GM12878 (cell line): Measurements from ENCODE around the gene TMEM131L. TPM values are rescaled to one million over a fixed set of nuclear protein-coding genes. Genes with fewer than 3 reads are reported as not detected.

Experiments used
- ATAC-seq: fragments of 200-7000 bp; cut with Tn5 transposase; 3 replicates; pipeline ENCODE4 v1.9.1; 2020; ENCODE audit warnings: mild to moderate bottlenecking, moderate library complexity
- BruUV-seq: library from RNA; stranded (reverse); fragments of 400-500 nt; replicated peaks from 2 replicates; lab custom pipeline; 2021; lab: Mats Ljungman, UMichigan
- CTCF ChIA-PET: fragments of 300-600 bp; sonication (Branson Sonifier 250); formaldehyde crosslinking; extraction: SDS; loops from one replicate; lab custom pipeline; 2021; ENCODE audit warnings: inconsistent platforms; lab: Yijun Ruan, JAX
- POLR2A ChIA-PET: fragments of 350-600 bp; formaldehyde crosslinking; extraction: SDS; loops from one replicate; lab custom pipeline; 2021; ENCODE audit warnings: inconsistent platforms; lab: Charles Lee
- RAD21 ChIA-PET: fragments of 300-600 bp; sonication (Branson Sonifier 250); formaldehyde crosslinking; loops from one replicate; lab custom pipeline; 2023; ENCODE audit warnings: antibody characterized with exemption; ENCODE audit not compliant: unreplicated experiment; lab: Charles Lee
- SMC1A ChIA-PET: fragments of 300-600 bp; sonication (Branson Sonifier 250); formaldehyde crosslinking; loops from one replicate; lab custom pipeline; 2023; ENCODE audit not compliant: unreplicated experiment, uncharacterized antibody; lab: Charles Lee
- DNase-seq: peaks from one replicate; pipeline ENCODE4 v3.0.0-alpha.2; 2011; ENCODE audit warnings: low read depth, low spot score
- FAIRE-seq: peaks from 3 replicates; lab custom pipeline; 2011; peaks lifted over from hg19 to GRCh38; lab: Jason Lieb, UNC
- H2AFZ ChIP-seq: 2 replicates; pipeline ENCODE4 v1.6.0; 2011; ENCODE audit warnings: low read depth, low read length, control low read depth; ENCODE audit not compliant: control insufficient read depth
- H3K27ac ChIP-seq: 2 replicates; pipeline ENCODE4 v1.5.1; 2011; ENCODE audit warnings: control low read depth; ENCODE audit not compliant: control insufficient read depth, insufficient read depth
- H3K27me3 ChIP-seq, 2 experiments: replicated peaks in 1 of 2; 2 replicates each; pipeline versions ENCODE4 v1.6.0 to v1.6.1; 2011; ENCODE audit warnings: low read length in 1 of 2; ENCODE audit not compliant: control insufficient read depth in 2 of 2, insufficient read depth in 2 of 2
- H3K36me3 ChIP-seq, 2 experiments: 2 replicates each; pipeline ENCODE4 v1.5.1; 2011; ENCODE audit warnings: low read length in 1 of 2; ENCODE audit not compliant: control insufficient read depth in 2 of 2, insufficient read depth in 2 of 2
- H3K4me1 ChIP-seq: 2 replicates; pipeline ENCODE4 v1.6.1; 2011; ENCODE audit warnings: mild to moderate bottlenecking, low read length, moderate library complexity, mixed read lengths; ENCODE audit not compliant: control insufficient read depth, insufficient read depth
- H3K4me2 ChIP-seq: 2 replicates; pipeline ENCODE4 v1.6.0; 2011; ENCODE audit warnings: control low read depth; ENCODE audit not compliant: control insufficient read depth, insufficient read depth
- H3K4me3 ChIP-seq: fragments of 200-600 bp; sonication (generic); 2 replicates; pipeline ENCODE4 v1.5.1; 2016
- H3K79me2 ChIP-seq: 2 replicates; pipeline ENCODE4 v1.6.0; 2011; ENCODE audit warnings: low read length; ENCODE audit not compliant: control insufficient read depth, insufficient read depth
- H3K9ac ChIP-seq: 2 replicates; pipeline ENCODE4 v1.8.0; 2011; ENCODE audit warnings: low read length, control low read depth, mixed read lengths; ENCODE audit not compliant: control insufficient read depth, insufficient read depth
- H3K9me3 ChIP-seq: replicated peaks from 3 replicates; pipeline ENCODE4 v1.5.1; 2011; ENCODE audit warnings: mild to moderate bottlenecking, low read length; ENCODE audit not compliant: control insufficient read depth, insufficient read depth
- H4K20me1 ChIP-seq: 2 replicates; pipeline ENCODE4 v1.6.0; 2011; ENCODE audit not compliant: control insufficient read depth, insufficient read depth
- CEBPB ChIP-seq, 2 experiments: fragments of 150-350 bp in 1 of 2; IDR thresholded peaks; 2 replicates each; pipeline ENCODE4 v1.6.1; 2012 to 2014; ENCODE audit warnings: low read depth in 2 of 2, low read length in 2 of 2, borderline replicate concordance in 1 of 2, inconsistent platforms in 1 of 2
- DPF2 ChIP-seq: fragments of 450-650 bp; IDR thresholded peaks from 2 replicates; pipeline ENCODE4 v1.6.1; 2017; ENCODE audit warnings: mild to moderate bottlenecking
- IRF4 ChIP-seq: IDR thresholded peaks from 2 replicates; pipeline ENCODE4 v1.6.1; 2011; ENCODE audit warnings: low read depth, low read length
- KAT2A ChIP-seq: conservative IDR thresholded peaks from 2 replicates; pipeline ENCODE4 v1.6.1; 2011; ENCODE audit warnings: low read depth, low read length; ENCODE audit not compliant: control insufficient read depth
- KLF5 ChIP-seq: fragments of 450-650 bp; IDR thresholded peaks from 2 replicates; pipeline ENCODE4 v1.6.1; 2014; ENCODE audit warnings: mild to moderate bottlenecking; ENCODE audit not compliant: partially characterized antibody
- MTA3 ChIP-seq: IDR thresholded peaks from 2 replicates; pipeline ENCODE4 v1.6.1; 2012; ENCODE audit warnings: low read length, inconsistent platforms, borderline replicate concordance
- NBN ChIP-seq: fragments of 450-650 bp; IDR thresholded peaks from 2 replicates; pipeline ENCODE4 v1.6.1; 2016
- NRF1 ChIP-seq: conservative IDR thresholded peaks from 2 replicates; pipeline ENCODE4 v1.6.1; 2011; ENCODE audit warnings: mild to moderate bottlenecking, low read depth, low read length, improper control_type of control experiment
- RAD51 ChIP-seq: fragments of 450-650 bp; IDR thresholded peaks from 2 replicates; pipeline ENCODE4 v1.6.1; 2016; ENCODE audit warnings: moderate library complexity, mild to moderate bottlenecking, inconsistent platforms
- SMC3 ChIP-seq: IDR thresholded peaks from 2 replicates; pipeline ENCODE4 v1.6.1; 2011; ENCODE audit warnings: low read length, improper control_type of control experiment, borderline replicate concordance
- WGBS: methylation state at CpG from one replicate; pipeline ENCODE4 v1.1.6; 2016; ENCODE audit warnings: low lambda C conversion rate; ENCODE audit not compliant: insufficient replicate concordance, insufficient coverage; ENCODE audit errors: missing lambda C conversion rate; 5-methylcytosine and 5-hydroxymethylcytosine counted together
- in situ Hi-C: fragments of 300-500 bp; cut with MboI; formaldehyde crosslinking; loops from 9 replicates; pipeline ENCODE4 v1.14.3; 2018; ENCODE audit warnings: mixed read lengths
- intact Hi-C: fragments of 100-400 bp; cut with micrococcal nuclease; formaldehyde crosslinking; loops from one replicate; pipeline ENCODE4 v1.14.2; 2022; ENCODE audit not compliant: unreplicated experiment
- polyA plus RNA-seq, 11 experiments: library from polyadenylated mRNA; depleted of rRNA in 4 of 11; unstranded in 6 of 11; stranded (reverse) in 5 of 11; fragments of >200 nt; fragmentation: Nextera tagmentation in 4 of 11; fragmentation: Illumina TruSeq in 1 of 11; extraction: Ambion mirVana in 4 of 11; extraction: Trizol in 1 of 11; gene quantifications; 1 replicate in 1 of 11; 2 replicates in 10 of 11; pipeline versions ENCODE4 v1.2.1 to v1.2.3, GENCODE V29; 2011 to 2016; ENCODE audit warnings: inconsistent platforms in 2 of 11, missing spikeins in 2 of 11, low read depth in 1 of 11
- total RNA-seq, 4 experiments: library from RNA; depleted of rRNA in 3 of 4; stranded (reverse); fragments of >200 nt in 3 of 4; fragmentation: Illumina TruSeq in 1 of 4; extraction: Trizol in 1 of 4; gene quantifications; 2 replicates each; pipeline versions ENCODE4 v1.2.1 to v1.2.3, GENCODE V29; 2013 to 2021

Gene TMEM131L
- total and polyA plus RNA-seq, 10 of the 15 experiments (the other 5 are each of a cell fraction or from before 2014, with no cell fraction given): 8.5 to 101 (median 74.4) TPM

DNA sequence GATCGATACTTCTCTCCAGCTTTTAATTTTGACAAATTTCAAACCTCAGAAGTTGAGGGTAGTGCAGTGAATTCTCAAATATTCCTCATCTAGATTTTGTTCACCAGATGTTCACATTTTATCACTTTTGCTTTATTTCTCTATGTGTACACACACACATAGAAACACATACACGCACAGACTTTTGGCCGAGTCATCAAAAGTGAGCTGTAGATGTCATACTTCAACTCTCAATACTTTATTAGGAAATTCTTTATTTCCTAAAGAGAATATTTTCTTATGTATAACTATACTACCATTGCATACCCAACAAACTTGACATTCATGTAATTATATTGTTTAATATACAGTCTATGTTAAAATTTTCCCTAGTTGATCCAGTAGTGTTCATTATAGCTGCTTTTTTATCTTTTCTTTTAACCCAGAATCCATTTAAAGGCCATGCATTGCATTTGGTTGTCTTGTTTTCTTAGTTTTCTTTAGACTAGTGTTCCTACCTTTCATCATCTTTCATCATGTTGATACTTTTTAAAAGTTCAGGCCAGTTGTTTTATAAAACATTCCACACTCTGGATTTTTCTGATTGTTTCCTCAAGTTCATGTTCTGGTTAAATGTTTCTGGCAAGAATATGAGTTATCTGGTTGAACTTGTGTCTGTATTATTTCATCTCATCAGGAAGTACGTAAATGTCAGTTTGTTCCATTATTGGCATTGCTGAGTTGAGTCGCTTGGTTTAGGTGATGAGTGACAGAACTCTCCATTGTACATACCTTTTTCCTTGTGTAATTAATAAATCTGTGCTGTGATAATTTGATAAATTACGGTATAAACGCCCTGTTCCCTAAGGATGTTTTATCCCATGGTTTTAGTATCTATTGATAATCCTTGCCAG, 123.8 kb downstream of the TMEM131L start:
- DNase-seq: no peak
- CTCF ChIA-PET: no interaction called here
- H2AFZ ChIP-seq: no peak overlapping the region
- TF ChIP-seq MTA3 (no peak), DPF2 (no peak), RAD51 (no peak), IRF4 (no peak), KLF5 (no peak), SMC3 (no peak), KAT2A (no peak), NRF1 (no peak), NBN (no peak), CEBPB (IDR thresholded peaks at IDR 0.05; ENCODE audit: borderline replicate concordance in 1 of 2, low read depth in 2 of 2, low read length in 2 of 2) (no peak)
- TF ChIP-seq, all 136 proteins: peak for 0
- Histone ChIP-seq H3K27ac (no peak overlapping the region), H3K27me3 (no peaks in the 10 kb centered on the region), H3K79me2 (no peaks in the 10 kb centered on the region), H3K9ac (no peak overlapping the region), H3K4me3 (no peak overlapping the region), H3K4me2 (no peak overlapping the region), H3K36me3 (peaks cover 11 to 44% of the 10 kb centered on the region in 2 experiments), H3K9me3 (no peaks in the 10 kb centered on the region), H3K4me1 (no peaks in the 10 kb centered on the region), H4K20me1 (no peaks in the 10 kb centered on the region)
- ATAC-seq: no peak
- RAD21 ChIA-PET: no interaction called here
- no peak for FAIRE-seq
- SMC1A ChIA-PET: no interaction called here
- POLR2A ChIA-PET: no interaction called here
- in situ Hi-C loops (no loop called here), intact Hi-C loops (no loop called here)
- WGBS: 81% methylated on average over 7 of the region's 7 CpGs
- BruUV-seq: no TSS peak
